Head of caudate nucleus (tissue), 42 donors: ENCODE results near the gene MAP3K4.
A peak's percentile ranks its signal among the peaks of the same experiment; 100 is the strongest.

ENCODE experiments used
- DNase-seq, 42 donors: peaks; one replicate each; pipeline versions ENCODE4 v3.0.0 to v3.0.0-alpha.2; 2020 to 2021; ENCODE audit warnings: mixed read lengths in 7 of 42
- intact Hi-C: fragments of 100-400 bp; cut with DNase I; formaldehyde crosslinking; loops from one replicate; pipeline ENCODE4 v1.15.0; 2022

The MAP3K4 gene

DNA sequence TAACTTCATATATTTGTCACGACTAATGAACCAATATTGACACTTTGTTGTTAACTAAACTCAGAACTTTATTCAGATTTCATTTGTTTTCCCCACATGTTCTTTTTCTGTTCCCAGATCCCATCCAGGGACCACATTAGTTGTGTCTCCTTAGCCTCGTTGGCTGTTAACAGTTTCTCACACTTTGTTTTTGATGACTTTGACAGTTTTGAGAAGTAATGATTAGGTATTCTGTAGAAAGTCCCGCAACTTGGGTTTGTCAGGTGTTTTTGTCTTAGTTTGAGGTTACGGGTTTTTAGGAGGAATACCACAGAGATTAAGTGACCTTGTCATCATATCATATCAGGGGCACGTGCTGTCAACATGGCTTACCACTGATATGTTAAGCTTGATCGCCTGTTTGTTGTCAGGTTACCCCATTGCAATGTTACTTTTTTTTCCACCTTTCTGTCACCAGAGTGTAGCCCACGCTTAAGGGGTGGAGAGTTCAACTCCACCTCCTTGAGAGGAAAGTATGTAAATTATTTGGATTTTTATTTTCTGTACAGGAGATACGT lies 32.9 kb downstream of the MAP3K4 start:
- DNase-seq = no peak
- intact Hi-C loops = no loop called here

DNA sequence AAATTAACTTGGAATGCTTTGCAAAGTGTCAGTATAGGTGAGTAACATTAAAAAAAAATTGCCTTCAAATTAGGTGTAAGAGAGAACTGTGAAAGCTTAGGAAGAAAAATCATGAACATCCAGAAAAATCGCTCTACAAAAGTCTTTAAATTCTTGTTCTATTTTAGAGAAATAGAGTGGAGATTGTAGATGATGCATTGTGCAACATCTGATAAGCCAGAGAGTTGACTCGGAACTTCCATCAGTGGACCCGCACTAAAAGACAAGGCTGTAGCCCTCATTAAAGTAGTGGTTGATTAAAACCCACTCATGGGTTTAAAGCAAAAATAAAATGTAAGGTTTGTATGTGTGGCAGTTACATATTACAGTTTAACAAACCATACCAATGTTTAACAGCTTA lies 35.8 kb downstream of the MAP3K4 start:
- intact Hi-C loops = no loop called here
- no peak for DNase-seq

DNA sequence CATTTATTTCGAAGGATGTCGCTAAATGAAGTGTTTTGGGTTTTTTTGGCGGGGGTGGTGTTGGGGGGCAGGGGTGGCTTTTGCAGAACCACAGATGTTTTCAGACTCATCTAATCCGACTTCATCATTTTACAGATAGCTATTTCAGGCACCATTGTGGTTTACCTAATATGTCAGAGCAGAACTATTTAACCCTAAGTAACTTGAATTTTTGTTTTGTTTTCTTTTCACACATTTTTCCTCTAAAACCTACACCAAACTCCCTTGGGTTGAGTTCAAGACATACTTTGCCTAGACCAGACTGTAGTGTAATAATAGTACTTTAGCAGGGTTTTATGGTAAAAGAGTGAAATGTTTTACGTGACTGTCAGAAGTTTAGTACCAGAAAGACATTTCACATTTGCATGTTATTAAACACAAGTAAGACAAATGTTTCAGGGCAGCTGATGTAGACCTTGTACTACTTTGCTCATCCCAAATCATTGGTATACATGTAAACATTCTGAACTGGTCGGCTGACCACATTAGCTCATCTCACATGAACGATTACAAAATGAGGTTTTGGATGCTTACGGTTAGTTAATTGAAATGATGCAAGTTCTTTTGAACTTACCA lies 37.7 kb downstream of the MAP3K4 start:
- no peak for DNase-seq
- intact Hi-C loops = no loop called here

DNA sequence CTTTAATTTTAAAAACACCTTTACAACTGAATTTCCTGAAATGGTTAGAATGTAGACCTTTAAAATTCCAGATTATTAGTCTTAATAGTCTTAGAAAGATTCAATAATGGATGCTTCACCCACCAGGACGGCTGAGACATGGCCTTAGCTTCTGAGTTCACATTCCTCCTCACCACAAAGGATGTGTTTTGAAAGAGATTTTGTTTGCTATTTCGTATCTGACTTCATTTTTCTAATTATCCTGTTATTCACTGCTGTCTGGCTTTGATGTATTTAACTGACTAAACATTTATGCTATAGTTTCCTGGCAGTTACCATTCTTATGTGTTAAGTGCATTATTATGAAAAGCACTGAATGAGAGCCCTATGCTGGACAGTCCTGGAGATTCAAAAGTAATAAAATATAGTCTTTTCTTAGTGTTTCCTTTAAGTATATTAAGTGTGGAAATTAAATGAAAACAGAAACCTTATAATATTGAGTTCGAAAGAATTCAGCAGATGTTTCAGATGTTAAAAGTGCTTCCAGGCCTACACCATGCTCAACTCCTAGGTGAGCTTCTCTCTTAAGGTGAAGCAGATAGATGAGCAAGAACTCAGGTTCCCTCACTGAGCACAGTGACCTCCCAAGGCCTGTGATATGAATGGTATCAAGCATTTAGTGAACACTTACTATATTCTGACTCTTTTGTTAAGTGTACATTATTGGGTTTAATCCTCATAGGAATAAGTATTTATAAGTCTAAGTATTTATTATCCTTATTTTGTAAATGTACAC lies 40.3 kb downstream of the MAP3K4 start:
- DNase-seq = no peak
- intact Hi-C loops = no loop called here

DNA sequence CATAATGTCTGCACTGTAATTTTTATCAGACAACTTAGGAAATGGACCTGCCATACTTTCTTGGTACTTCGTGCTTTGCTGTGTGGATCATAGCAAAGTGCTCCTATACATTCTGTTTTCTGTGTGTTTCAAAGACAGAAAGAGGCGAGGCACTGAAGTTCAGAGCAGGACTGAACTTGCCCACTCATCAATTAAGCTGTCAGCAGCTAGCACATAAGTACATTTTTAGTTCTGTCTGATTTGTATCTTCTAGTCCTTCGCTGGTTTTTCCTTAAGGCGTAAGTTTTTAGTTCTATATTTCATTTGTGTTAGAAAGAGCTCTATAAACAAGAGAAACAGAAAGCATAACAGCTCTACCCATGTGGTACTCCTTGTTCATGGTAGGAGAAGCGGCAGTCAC lies 42.1 kb downstream of the MAP3K4 start:
- intact Hi-C loops = no loop called here
- peak in 6 of 42 donors; percentile 14 to 52 (median 35) for DNase-seq

DNA sequence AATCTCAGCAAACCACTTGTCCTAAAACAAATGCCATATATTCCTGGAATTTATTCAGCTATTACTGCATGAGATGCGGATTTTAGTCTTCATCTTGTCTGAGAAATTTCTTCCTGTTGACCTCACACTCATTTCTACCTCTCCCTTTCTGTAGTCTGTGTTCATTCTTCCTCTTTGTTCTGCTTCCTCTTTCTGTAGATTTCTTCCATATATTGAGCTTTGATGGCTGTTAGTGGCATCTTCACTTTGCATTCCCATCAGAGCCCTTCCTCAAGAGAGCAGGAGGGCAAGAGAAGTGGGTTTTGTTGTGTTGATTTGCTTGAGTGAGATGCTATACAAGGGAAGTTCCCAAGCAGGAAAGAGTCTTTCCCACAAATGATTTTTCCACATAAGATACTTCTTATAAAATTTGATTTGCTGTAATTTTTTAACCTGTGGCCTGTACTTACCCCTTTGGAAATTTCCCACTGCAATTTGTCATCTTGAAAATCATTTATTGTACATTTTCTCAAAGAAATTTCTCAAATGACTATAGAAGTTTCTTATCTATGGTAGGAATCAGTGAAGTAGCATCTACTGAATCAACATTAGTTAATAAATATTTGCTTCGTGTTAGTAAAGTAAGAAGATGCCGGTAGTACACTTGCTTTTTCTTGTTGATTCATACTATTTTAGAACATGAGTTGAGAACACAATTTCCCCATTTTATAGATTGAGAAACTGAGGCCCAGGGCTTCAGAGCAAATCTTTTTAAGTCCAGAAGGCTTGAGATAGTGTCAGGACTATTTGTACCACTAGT lies 43.8 kb downstream of the MAP3K4 start:
- no peak for DNase-seq
- intact Hi-C loops = no loop called here

DNA sequence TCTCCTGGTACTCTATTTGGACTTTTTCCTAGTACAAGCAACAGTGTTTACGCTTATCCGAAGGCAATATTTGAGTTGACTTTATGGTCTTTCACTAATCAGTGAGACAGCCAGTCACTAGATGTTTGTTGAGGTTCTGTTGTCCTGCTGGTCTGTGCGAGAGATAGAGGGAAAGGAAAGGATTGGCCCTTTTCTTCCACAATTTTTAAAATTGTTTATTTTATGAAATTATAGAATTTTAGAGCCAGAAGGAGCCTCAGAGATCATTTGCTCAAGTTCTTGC lies 44.4 kb downstream of the MAP3K4 start:
- no peak for DNase-seq
- intact Hi-C loops = no loop called here

DNA sequence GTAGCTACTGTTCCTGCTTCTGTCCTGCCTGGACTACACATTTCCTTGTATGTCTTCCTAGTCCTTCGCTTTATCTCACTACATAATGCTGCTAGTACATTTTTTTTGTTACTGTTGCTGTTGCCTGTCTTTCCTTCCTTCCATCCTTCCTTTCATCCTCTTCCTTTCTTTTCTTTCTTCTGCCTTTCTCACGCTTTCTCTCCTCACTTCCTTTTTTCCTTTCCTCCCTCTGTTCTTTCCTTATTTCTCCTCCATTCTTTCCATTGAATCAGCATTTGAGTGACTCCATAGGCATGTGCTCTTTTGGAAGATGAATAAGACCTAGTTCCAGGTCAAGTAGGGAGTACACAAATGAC lies 46.3 kb downstream of the MAP3K4 start:
- intact Hi-C loops = no loop called here

DNA sequence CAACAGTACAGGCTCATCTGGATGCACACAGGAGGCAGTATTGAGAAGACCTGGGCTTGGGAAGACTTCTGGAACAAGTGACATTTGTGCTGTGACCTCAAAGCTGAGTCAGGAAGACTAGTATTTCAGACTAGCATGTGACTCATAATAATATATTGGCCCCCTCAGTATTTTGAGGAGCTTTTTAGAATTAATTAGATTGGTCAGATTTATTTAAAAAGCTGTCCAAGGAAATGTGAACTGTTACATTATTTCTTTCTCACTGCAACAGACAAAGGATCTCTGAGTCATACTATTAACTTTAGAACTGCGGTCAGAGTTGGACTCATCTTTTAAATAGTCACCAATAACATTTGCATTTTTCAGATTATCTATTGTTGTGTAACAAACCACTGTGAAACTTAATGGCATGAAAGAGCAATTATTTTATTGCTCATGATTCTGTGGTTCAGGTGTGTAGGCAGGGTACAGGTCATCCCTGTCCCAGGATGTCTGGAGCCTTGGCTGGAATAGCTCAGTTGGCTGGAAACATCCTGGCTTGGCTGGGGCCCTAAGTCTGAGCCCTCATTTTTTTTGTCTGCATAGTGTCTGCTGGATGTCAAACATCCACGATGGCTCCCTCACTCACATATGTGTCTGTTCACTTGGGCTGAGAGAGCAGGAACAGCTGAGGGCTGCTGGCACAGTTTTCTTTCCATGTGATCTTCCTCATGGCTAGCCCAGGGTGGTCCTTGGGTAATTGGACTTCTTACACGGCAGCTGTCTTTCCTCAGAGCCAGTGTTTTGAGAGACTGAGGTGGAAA lies 46.9 kb downstream of the MAP3K4 start:
- intact Hi-C loops = no loop called here
- DNase-seq = no peak

More for the DNA sequence above, 46.3 kb downstream of the MAP3K4 start:
- DNase-seq = no peak

DNA sequence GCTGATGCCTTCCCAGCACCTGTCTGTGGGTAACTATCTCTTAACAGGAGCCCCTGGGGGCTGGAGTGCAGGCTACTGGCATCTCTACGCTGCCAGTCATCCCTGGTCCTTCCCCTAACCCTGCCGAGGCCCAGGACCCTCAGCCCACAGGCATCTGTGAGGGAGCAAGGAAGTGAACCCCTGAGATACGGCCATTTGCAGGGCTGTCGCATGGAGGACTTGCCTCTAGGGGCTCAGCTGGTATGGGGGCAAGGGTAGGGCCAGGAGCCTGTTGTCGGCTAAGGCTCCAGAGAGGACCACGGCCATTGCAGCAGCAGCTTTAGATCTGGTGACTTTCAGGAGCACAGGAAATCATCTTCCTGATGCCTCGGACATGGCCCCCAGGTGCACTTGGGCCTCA lies 49.7 kb downstream of the MAP3K4 start:
- DNase-seq = no peak
- intact Hi-C loops = no loop called here

DNA sequence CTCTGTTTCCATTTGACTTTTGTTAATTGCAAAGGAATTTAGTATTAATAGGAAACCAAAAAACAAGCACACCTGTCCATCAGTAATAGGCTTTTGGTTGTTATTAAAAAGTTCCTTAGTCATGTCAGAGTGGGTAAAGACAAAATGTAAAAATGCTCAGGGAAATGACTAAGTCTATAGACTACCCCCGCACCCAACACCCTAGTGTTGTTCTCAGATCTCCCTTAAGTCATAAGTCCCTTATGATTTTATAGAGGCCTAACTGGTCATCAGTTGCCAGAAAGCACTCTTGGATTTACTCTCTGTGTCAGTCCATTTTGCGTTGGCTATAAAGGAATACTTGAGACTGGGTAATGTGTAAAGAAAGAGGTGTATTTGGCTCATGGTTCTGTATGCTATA lies 52.8 kb downstream of the MAP3K4 start:
- no peak for DNase-seq
- intact Hi-C loops = no loop called here

DNA sequence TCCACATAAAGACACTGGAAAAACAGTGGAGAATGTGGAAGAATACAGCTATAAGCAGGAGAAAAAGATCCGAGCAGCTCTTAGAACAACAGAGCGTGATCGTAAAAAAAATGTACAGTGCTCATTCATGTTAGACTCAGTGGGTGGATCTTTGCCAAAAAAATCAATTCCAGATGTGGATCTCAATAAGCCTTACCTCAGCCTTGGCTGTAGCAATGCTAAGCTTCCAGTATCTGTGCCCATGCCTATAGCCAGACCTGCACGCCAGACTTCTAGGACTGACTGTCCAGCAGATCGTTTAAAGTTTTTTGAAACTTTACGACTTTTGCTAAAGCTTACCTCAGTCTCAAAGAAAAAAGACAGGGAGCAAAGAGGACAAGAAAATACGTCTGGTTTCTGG lies 57.1 kb downstream of the MAP3K4 start:
- intact Hi-C loops = no loop called here
- no peak for DNase-seq

DNA sequence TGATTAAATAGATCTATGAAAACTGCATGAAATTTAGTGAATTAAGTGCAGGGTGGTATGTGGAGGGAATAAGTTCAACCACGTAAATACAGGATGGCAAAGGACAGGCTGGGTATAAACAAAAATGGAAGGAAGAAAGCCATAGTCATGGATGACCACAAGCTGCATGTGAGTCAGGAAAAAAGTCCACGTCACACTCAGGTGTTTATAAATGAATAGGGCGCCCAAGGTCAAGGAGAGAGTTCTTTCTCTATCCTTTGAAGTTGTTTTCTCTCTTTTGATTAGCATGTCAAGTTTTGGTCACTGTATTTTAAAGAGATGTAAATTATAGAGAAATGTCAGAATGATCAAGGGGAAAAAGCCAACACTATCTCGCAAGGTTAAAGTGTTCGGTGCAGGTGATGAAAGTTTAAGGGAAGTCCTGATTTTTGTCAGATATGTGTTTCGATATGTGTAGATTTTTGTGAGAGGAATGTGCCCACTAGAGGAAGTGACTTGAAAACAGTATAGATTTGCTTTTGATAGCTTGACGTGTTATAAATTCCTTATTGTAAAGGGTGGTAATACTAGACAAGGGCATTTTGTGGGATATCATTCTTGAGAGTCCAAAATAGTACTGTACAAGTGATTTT lies 58.7 kb downstream of the MAP3K4 start:
- intact Hi-C loops = no loop called here
- no peak for DNase-seq

DNA sequence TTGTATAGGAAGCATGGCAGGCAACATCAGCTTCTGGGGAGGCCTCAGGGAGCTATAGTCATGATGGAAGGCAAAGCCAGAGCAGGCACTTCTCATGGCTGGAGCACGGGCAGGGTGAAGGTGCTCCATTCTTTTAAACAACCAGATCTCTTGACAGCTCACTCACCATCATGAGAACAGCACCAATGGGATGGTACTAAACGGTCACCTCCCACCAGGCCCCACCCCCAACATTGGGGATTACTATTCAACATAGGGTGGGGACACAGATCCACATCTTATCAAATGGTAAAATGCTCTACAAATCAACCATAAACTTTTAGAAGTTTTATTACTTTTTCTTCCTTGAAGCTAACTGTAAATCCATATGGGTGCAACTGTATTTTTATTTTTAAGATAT lies 61.5 kb downstream of the MAP3K4 start:
- DNase-seq = no peak
- intact Hi-C loops = no loop called here

DNA sequence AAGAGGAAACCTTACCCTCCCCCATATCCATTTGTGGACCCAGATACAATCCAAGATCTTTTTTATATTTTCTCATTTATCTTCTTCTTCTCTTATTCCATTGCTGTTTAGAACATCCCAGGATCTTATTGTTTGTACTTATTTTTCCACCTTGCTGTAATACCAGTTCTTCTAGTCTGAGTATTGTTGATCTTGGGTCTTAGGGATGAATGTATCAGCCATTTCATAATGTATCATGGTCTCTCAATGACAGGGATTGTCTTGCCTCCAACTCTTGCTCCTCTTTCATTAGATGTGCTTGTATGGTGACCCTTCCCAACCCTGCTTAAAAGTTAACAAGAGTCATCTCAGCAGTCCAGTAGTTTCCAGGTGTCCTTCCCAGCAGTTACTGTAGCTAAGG lies 63.3 kb downstream of the MAP3K4 start:
- DNase-seq = no peak

DNA sequence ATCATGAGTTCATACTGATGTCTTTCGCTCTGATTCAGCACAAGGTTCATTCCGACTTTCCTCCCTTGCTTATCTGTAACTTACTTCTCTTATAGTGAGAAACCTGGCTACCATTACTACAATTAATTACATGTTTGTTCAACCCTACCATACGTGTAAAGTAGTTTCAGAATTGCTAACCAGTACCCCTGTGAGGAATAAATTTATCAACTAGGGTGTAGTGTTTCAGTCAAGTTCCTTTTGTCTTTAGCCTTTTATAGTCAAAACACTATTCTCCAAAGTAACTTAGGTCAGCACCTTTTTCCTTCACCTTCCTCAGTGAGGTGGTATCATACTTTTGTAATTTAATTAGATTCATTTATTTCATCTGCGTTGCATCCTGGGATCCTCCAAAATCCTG lies 64.9 kb downstream of the MAP3K4 start:
- no peak for DNase-seq
- intact Hi-C loops = no loop called here

More for the DNA sequence above, 63.3 kb downstream of the MAP3K4 start:
- intact Hi-C loops = no loop called here

DNA sequence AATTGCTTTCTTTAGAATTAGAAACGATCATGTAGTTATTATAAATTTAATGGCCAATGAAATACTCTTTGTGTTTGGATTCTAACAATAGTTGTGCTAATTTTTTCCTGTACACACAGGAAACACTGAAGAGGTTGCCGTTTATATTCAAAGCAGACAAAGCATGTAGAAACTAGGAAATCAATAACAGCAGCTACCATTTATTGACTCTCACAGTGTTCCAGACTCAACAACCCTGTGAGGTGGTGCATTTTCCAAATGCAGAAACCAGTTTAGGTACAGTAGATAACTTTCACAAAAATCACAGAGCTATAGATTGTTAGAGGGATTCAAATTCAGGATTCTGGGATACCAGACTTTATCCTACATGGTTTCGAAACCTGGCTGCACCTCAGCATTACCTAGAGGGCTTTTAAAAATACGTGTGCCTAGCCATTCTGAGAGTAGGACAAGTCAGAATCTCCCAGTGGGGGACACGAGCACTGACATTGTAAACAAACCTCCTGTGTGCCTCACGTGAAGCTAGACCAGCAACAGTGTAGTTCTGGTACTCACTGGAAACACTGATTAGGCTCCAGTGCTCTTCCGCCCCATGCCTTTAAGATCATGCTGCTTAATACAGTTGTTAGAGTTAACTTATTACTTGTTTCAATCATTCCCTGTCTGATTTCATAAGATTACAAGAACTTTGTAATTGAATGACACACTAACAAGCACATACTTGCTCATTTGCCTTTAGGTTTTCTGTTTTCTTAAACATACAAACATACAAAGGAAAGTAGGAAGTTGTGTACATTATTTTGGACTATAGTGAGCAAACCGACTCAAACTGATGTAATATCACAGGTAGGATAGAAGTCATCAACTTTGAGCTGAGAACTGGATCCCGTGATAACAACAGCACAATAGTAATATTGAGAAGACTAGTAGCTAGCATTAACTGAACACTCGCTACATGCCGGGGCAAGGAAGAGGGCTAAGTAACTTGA lies 65.8 kb downstream of the MAP3K4 start:
- intact Hi-C loops = no loop called here
- DNase-seq = no peak

DNA sequence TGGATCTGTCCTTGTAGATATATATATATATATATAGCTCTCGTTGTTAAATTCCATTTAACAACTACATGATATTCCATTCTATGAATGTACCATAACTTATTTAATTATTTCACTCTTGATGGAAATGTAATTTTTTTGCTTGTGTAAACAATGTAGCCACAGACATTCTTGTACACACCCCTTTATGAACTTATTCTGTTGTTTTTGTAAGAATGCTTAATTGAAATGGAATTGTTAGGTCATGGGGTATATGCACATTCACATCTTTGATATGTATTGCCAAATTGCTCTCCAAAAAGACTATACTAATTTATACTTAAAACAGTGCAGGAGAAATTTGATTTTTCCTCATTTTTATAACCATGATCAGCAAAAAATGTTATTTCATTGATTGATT lies 67.2 kb downstream of the MAP3K4 start:
- intact Hi-C loops = no loop called here
- no peak for DNase-seq
